GM10248 (cell line): Measurements from ENCODE around the gene PANK4.

Experiments
- CTCF ChIA-PET: fragments of 300-600 bp; sonication (Branson Sonifier 250); formaldehyde crosslinking; extraction: SDS; loops from one replicate; lab custom pipeline; 2021; ENCODE audit warnings: antibody characterized with exemption; lab: Yijun Ruan, JAX
- POLR2A ChIA-PET: fragments of 350-650 bp; sonication (Branson Sonifier 250); formaldehyde crosslinking; extraction: SDS; loops from one replicate; lab custom pipeline; 2020; ENCODE audit warnings: antibody characterized with exemption; lab: Yijun Ruan, JAX
- DNase-seq: peaks from one replicate; pipeline ENCODE4 v3.0.0; 2012; ENCODE audit errors: extremely low spot score
- TF ChIP-seq, protein P1 (sequence below): IDR thresholded peaks from 2 replicates; pipeline ENCODE4 v1.5.1; 2012; ENCODE audit warnings: mild to moderate bottlenecking, low read depth; ENCODE audit errors: extremely low read depth, missing control alignments, control extremely low read depth

Gene PANK4

DNA sequence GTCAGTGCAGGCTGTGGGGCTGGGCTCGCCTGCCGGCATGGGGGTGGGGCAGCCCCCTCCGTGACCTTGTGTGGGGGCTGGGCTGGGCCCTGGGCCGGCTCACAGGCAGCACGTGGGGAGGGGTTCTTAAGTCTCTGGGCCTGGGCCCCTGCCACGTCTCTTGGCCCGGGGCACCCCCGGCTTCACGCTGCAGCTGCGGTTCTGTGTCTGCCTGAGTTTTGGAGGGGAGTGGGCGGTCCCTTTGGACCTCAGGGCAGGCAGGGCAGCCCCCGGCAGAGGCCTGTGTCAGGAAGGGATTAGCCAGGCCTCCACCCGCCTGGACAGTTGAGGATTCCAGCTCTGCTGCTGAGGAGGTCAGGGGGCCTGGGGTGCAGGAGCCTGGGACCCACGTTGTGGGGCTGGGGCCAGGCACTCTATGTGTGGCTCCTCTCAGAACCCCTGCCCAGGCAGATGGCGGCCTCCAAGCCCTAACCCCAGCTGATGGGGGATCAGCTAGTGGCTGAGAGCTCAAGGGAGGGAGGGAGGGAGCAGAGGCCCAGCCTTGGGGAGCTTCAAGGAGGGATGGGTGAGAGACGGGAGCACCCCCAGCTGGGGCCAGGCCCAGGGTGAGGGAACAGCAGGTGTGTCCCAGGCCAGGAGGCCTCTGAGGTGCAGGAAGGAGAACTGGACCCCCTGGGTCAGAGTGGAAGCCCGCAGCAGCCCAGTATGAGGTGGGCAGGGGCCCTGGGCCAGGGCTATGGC is 52.1 kb downstream of the PANK4 start:
- CTCF ChIA-PET: no interaction called here
- TF ChIP-seq, protein P1, sequence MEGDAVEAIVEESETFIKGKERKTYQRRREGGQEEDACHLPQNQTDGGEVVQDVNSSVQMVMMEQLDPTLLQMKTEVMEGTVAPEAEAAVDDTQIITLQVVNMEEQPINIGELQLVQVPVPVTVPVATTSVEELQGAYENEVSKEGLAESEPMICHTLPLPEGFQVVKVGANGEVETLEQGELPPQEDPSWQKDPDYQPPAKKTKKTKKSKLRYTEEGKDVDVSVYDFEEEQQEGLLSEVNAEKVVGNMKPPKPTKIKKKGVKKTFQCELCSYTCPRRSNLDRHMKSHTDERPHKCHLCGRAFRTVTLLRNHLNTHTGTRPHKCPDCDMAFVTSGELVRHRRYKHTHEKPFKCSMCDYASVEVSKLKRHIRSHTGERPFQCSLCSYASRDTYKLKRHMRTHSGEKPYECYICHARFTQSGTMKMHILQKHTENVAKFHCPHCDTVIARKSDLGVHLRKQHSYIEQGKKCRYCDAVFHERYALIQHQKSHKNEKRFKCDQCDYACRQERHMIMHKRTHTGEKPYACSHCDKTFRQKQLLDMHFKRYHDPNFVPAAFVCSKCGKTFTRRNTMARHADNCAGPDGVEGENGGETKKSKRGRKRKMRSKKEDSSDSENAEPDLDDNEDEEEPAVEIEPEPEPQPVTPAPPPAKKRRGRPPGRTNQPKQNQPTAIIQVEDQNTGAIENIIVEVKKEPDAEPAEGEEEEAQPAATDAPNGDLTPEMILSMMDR: no peak
- POLR2A ChIA-PET: no interaction called here
- DNase-seq: no peak

DNA sequence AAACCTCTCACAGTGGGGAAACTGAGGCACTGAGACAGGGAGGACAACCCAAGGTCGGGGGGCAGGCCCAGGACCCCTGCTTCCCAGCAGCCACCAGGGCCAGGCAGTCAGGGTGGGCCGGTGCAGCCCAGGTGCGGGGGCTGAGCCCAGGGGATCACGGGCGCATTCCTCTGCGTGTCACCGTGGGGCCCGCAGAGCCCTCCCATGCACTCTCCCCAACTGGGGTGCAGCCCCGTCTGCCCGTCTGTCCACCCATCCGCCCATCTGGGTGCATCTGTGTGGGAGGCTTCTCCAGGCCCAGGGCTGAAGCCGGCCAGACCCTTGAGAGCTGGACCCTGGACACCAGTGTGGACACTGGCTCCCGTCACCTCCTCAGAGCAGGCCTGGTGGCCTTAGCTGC is 53.2 kb downstream of the PANK4 start:
- TF ChIP-seq, protein P1: no peak
- ChIA-PET CTCF (no interaction called here), POLR2A (no interaction called here)
- no peak for DNase-seq

GRCh38 chr1:2472561-2473177 is 53.7 kb downstream of the PANK4 start:
- TF ChIP-seq, protein P1: no peak
- CTCF ChIA-PET: no interaction called here
- DNase-seq: no peak
- POLR2A ChIA-PET: no interaction called here

DNA sequence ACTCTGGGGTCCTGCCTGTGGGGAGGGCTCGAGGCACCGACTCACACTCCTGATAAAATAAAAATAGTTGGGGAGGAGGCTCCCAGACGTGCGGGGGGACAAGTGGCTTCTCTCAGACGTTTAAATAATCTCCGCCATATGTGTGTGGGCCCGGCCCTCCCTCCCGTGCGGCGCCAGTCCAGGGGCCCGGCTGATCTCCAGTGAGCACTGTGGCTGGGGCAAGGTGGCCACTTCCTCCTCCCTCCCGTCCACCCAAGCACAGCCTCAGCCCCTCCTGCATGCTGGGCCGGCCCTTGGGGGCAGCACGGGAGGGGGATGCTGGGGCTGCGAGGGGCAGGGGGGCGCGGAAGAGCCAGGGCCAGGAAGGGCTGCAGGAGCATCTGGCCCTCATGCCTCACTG is 54.3 kb downstream of the PANK4 start:
- ChIA-PET POLR2A (no interaction called here), CTCF (interaction anchor here (1.1 kb wide), 1 partner anchor 15 kb away, joined by 3 read pairs; no protein-coding TSS in a partner anchor)
- no peak for DNase-seq
- TF ChIP-seq, protein P1: no peak

DNA sequence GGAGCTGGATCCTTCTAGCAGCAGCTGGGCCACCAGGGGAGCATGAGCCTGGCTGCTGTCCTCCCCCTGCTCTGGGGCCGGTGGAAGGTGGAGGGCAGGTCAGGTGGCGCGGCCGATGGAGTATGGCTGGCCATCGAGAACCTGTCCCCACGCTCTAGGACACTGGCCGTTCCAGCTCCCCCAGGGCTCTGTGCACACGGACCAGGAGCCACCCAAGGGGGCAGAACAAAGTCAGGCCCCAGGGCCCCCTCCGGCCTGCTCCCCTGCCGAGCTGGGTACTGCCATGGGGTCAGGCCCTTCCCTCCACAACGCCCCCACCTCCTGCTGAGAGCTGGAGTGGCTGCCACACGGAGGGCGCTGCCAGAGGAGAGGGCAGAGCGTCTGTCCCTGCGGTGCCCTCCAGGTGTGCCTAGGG is 54.8 kb downstream of the PANK4 start:
- POLR2A ChIA-PET: no interaction called here
- TF ChIP-seq, protein P1: no peak
- no peak for DNase-seq
- CTCF ChIA-PET: interaction anchor here (1.1 kb wide), 1 partner anchor 15 kb away, joined by 3 read pairs; no protein-coding TSS in a partner anchor

DNA sequence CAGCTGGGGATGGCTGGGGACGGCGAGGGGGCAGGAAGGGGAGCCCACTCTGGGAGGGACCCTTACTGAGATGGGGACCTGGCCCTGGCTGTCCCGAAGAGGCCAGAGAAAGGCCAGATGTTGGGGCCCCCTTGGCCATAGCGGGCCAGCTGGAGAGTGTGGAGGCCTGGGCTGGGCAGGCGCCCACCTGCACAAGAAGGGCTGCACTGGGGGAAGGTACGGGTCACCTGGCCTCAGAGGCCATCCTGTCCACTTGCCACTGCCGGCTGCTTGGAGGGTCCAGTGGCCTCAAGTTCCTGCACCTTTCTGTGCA is 55.3 kb downstream of the PANK4 start:
- CTCF ChIA-PET: interaction anchor here (1.1 kb wide), 1 partner anchor 14 kb away, joined by 3 read pairs; no protein-coding TSS in a partner anchor
- TF ChIP-seq, protein P1: no peak
- POLR2A ChIA-PET: no interaction called here

More for the DNA sequence above, 55.3 kb downstream of the PANK4 start:
- no peak for DNase-seq
